ENCODE results near the gene DNAJC9.

Gene DNAJC9, protein sequence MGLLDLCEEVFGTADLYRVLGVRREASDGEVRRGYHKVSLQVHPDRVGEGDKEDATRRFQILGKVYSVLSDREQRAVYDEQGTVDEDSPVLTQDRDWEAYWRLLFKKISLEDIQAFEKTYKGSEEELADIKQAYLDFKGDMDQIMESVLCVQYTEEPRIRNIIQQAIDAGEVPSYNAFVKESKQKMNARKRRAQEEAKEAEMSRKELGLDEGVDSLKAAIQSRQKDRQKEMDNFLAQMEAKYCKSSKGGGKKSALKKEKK

DNA sequence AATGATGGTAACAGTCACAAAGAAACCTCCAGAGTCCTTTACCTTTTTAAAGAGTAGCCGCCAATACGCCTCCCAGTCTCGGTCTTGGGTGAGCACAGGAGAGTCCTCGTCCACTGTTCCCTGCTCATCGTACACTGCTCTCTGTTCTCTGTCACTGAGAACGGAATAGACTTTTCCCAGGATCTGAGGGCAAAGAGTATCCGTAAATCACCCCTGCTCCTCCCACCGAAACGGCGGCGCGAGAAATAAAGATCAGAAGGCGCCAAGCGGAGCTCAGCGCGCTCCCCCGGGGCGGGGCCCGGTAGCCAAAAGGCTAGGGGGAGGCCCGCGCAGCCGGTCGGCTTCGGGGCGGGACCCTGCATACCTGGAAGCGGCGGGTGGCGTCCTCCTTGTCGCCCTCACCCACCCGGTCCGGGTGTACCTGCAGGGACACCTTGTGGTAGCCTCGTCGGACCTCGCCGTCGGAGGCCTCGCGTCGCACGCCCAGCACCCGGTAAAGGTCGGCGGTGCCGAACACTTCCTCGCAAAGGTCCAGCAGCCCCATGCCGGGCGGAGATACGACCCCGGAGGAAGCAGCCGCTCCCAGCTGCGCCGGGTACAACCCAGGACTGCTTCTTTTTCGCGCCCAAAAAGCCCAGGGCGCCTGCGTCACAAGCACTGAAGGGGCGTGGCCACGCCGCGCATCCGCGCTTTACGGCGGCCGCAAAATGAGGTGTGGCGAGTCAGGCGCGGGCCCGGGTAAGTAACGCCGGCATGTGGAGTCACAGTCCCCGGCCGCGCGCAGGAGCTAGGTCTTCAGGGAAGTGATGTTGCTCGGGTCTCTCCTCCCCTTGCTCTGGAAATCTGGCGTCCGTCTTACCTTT, at the start of gene DNAJC9:
DNAJC9 (minus strand) TSS at position 610 of the 863 bp plus-strand sequence; CDS start at position 544, 66 bp downstream.
- Histone ChIP-seq H3K4me1 (peaks cover 0 to 40% (median 28%) of the 10 kb centered on the region in 4 donors), H3K27ac (peak within 1 kb of the TSS; percentile 65 to 83), H3K9me3 (no peaks in the 10 kb centered on the region), H3K36me3 (peaks cover 21 to 55% (median 25%) of the 10 kb centered on the region in 3 donors), H3K4me3 (peak within 1 kb of the TSS; percentile 88 to 96), H3K27me3 (no peaks in the 10 kb centered on the region)
- TF ChIP-seq, protein P1, sequence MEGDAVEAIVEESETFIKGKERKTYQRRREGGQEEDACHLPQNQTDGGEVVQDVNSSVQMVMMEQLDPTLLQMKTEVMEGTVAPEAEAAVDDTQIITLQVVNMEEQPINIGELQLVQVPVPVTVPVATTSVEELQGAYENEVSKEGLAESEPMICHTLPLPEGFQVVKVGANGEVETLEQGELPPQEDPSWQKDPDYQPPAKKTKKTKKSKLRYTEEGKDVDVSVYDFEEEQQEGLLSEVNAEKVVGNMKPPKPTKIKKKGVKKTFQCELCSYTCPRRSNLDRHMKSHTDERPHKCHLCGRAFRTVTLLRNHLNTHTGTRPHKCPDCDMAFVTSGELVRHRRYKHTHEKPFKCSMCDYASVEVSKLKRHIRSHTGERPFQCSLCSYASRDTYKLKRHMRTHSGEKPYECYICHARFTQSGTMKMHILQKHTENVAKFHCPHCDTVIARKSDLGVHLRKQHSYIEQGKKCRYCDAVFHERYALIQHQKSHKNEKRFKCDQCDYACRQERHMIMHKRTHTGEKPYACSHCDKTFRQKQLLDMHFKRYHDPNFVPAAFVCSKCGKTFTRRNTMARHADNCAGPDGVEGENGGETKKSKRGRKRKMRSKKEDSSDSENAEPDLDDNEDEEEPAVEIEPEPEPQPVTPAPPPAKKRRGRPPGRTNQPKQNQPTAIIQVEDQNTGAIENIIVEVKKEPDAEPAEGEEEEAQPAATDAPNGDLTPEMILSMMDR (IDR thresholded peaks at IDR 0.05) = no peak
- intact Hi-C loops (cut with DNase I; ENCODE audit: low total_unique reads) = no loop called here
- DNase-seq = peak; percentile 97 to 98

DNA sequence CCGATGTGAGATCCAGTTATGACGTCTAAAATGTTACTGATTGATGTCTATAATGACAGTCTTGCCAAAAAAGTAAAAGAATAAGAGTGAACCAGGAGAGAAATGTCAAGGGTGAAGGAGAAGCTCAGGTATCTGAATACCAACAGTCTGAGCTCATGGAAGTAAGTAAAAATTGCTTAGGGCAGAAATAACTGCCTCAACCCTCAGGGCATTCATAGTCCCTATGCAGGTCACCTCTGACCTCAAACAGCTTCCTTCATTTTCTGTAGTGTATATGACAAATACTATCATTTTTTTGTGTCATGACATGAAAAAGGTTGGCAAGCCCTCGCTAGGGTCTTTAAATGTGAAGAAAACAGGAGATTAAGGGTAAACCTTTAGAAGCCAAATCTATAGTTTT, 46.4 kb upstream of the DNAJC9 start:
- no peaks in the 10 kb centered on the region for H3K9me3 ChIP-seq
- H3K4me3 ChIP-seq = no peak overlapping the region
- TF ChIP-seq, protein P1 (IDR thresholded peaks at IDR 0.05) = no peak
- H3K36me3 ChIP-seq = peaks cover 0 to 10% (median 0%) of the 10 kb centered on the region in 3 donors
- no peaks in the 10 kb centered on the region for H3K4me1 ChIP-seq
- DNase-seq = no peak
- no peak overlapping the region for H3K27ac ChIP-seq
- H3K27me3 ChIP-seq = no peaks in the 10 kb centered on the region
- intact Hi-C loops (cut with DNase I; ENCODE audit: low total_unique reads) = no loop called here

DNA sequence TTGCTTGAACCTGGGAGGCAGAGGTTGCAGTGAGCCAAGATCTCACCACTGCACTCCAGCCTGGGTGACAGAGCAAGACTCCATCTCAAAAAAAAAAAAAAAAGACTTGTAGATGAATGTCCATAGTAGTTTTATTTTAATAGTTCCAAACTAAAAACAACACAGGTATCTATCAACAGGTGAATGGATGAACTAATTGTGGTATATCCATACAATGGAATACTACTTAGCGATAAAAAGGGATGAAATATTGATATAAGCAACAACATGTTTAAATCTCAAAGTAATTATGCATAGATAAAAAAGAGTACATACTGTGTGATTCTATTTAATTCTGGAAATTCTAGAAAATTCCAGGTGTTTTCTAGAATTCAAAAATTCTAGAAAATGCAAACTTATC, 42.9 kb upstream of the DNAJC9 start:
- TF ChIP-seq, protein P1 (IDR thresholded peaks at IDR 0.05) = no peak
- Histone ChIP-seq H3K4me1 (no peaks in the 10 kb centered on the region), H3K36me3 (peaks cover 0 to 10% (median 0%) of the 10 kb centered on the region in 3 donors), H3K4me3 (no peak overlapping the region), H3K27me3 (no peaks in the 10 kb centered on the region), H3K9me3 (no peaks in the 10 kb centered on the region), H3K27ac (no peak overlapping the region)
- intact Hi-C loops (cut with DNase I; ENCODE audit: low total_unique reads) = no loop called here
- DNase-seq = no peak

DNA sequence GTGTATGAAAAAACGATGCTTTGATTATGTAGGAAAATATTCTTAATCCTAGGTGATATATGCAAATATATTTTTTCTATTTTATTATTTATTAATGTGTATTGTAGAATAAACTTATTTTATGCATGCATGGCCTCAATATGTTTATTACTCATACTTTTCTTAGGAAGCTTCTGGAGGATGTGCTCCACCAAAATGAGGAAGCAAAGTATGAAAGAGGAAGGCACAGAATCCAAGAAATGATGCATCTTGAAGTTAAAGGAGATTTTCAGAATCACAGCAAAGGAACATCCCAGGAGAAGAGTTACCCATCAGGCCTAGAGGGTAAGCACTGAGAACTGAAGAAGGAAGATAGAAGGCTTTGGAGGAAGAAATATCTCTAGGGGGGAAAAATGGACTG, 40.4 kb upstream of the DNAJC9 start:
- H3K4me1 ChIP-seq = no peaks in the 10 kb centered on the region
- intact Hi-C loops (cut with DNase I; ENCODE audit: low total_unique reads) = no loop called here
- H3K36me3 ChIP-seq = peaks cover 0 to 5% (median 0%) of the 10 kb centered on the region in 3 donors
- no peak overlapping the region for H3K4me3 ChIP-seq
- no peaks in the 10 kb centered on the region for H3K9me3 ChIP-seq
- no peak for DNase-seq
- TF ChIP-seq, protein P1 (IDR thresholded peaks at IDR 0.05) = no peak
- no peak overlapping the region for H3K27ac ChIP-seq
- no peaks in the 10 kb centered on the region for H3K27me3 ChIP-seq

DNA sequence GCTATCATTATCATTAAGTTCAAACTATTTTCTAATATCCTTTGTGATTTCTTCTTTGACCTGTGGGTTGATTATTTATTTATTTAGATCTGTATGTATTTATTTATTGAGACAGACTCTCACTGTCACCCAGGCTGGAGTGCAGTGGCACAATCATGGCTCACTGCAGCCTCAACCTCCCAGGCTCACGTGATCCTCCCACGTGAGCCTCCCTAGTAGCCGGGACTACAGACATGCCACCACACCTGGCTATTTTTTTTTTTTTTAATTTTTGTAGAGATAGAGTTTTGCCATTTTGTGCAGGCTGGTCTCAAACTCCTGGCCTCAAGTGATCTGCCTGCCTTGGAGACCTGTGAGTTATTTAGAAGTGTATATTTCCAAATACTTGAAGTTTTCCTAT, 34.0 kb upstream of the DNAJC9 start:
- Histone ChIP-seq H3K27me3 (no peaks in the 10 kb centered on the region), H3K36me3 (no peaks in the 10 kb centered on the region), H3K4me3 (no peak overlapping the region), H3K9me3 (no peaks in the 10 kb centered on the region), H3K4me1 (peaks cover 0 to 8% (median 0%) of the 10 kb centered on the region in 4 donors), H3K27ac (no peak overlapping the region)
- TF ChIP-seq, protein P1 (IDR thresholded peaks at IDR 0.05) = no peak
- intact Hi-C loops (cut with DNase I; ENCODE audit: low total_unique reads) = no loop called here
- DNase-seq = no peak
